Rectal smooth muscle tissue (tissue), 1 donor: Measurements from ENCODE around the gene POP7.

ENCODE experiments used
- H3K27ac ChIP-seq: one replicate; pipeline ENCODE4 v1.7.0; 2013; ENCODE audit warnings: low read depth, low read length, inconsistent platforms
- H3K27me3 ChIP-seq: one replicate; pipeline ENCODE4 v1.7.0; 2013; ENCODE audit warnings: low read length; ENCODE audit not compliant: control insufficient read depth, insufficient read depth
- H3K36me3 ChIP-seq: one replicate; pipeline ENCODE4 v1.7.0; 2013; ENCODE audit warnings: low read length; ENCODE audit not compliant: control insufficient read depth, insufficient read depth
- H3K4me1 ChIP-seq: one replicate; pipeline ENCODE4 v1.7.0; 2013; ENCODE audit warnings: low read length; ENCODE audit not compliant: control insufficient read depth, insufficient read depth
- H3K4me3 ChIP-seq: one replicate; pipeline ENCODE4 v1.7.0; 2013; ENCODE audit warnings: low read length
- H3K9ac ChIP-seq: one replicate; pipeline ENCODE4 v1.7.0; 2013; ENCODE audit warnings: low read length

Gene POP7

DNA sequence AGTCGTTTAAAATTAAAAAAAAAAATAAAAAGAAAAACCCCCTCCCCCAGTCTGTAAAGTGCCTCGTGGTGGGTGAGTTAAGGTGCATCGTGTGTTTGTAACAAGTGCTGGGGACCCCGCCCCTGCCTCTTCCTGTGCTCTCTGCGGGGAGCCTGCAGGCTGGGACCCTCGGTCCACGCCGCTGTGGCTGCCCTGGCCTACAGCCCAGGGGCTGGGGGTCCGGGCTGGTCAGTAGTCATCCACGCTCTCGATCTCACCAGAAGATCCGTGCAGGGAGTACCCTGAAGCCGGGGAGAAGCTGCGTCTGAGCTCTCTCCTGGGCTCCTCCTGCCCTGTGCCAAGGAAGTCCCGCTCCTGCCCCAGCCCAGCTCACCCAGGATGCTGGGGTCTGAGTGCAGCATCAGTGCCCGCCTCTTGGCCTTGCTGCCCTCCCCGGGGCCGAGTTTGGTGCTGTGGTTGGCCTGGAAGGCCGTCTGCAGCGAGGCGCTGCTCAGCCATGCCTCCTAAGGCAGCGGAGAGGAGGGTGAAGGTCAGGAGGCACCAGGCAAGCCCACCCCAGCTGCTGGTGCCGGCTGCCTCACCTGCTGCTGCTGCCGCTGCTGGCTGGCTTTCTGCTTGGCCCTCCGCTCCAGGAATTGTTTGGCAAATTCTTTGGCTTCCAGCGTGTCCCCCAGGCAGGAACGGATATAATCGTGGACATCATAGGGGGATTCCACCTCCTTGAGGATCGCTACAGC is 24.3 kb upstream of the POP7 start:
- Histone ChIP-seq H3K27me3 (no peaks in the 10 kb centered on the region), H3K9ac (no peak overlapping the region), H3K36me3 (peaks cover 65% of the 10 kb centered on the region), H3K27ac (no peak overlapping the region), H3K4me1 (no peaks in the 10 kb centered on the region), H3K4me3 (no peak overlapping the region)

DNA sequence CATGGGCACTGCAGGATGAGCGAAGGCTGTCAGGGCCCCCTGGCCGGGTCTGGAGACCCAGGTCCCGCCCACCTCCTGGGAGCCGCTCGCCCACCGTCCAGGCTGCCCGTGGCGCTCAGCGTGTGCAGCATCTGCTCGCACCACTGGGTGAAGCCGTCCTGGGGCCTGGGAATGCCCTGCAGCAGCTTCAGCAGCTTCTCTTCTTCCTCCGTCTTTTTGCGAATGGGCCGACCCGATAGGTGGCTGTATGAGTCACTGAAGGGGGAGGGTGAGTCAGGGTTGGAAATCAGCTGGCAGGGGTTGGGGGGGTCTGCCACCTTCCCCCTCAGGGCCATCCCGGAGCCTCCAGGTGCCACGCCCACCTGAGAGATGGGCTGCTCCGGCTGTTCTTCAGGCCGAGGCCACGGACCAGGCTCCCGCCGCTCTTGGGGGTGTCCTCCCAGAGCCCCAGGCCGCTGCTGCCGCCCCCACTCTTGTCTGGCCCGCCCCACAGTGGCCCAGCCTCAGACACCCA is 23.6 kb upstream of the POP7 start:
- H3K36me3 ChIP-seq, result peaks cover 64% of the 10 kb centered on the region
- H3K9ac ChIP-seq, result no peak overlapping the region
- H3K27ac ChIP-seq, result no peak overlapping the region
- no peaks in the 10 kb centered on the region for H3K4me1 ChIP-seq
- no peak overlapping the region for H3K4me3 ChIP-seq
- no peaks in the 10 kb centered on the region for H3K27me3 ChIP-seq

DNA sequence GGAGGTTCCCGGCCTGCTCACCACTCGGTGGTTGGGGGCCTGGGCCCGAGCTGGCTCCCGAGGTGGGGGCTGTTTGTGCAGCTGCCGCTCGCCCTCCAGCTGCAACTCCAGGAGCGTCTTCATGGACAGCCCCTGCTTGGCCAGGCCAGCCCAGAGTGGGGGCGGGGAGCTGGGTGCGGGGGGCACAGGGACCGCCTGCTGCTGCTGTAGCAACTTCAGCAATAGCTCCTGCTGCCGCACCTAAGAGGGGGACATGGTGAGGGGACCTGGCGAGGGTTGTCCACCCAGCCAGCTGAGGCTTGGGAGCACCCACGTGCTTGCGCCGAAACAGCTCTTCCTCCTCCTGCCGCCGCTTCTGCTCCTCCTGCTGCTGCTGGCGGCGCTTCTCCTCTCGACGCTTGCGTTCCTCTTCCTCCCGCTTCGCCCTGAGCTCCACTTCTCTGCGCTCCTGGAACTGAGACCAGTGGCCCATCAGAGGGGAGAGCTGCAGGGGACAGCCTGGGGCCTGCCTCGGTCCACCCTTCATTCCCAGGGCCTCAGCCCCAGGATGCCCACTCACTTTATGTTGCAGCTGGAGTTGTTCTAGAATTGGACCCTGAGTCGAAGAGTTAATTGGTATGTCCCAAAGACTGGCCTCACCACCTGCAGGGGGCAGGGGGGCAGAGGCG is 22.8 kb upstream of the POP7 start:
- Histone ChIP-seq H3K36me3 (peaks cover 61% of the 10 kb centered on the region), H3K9ac (no peak overlapping the region), H3K27ac (no peak overlapping the region), H3K4me1 (no peaks in the 10 kb centered on the region), H3K4me3 (no peak overlapping the region), H3K27me3 (no peaks in the 10 kb centered on the region)

DNA sequence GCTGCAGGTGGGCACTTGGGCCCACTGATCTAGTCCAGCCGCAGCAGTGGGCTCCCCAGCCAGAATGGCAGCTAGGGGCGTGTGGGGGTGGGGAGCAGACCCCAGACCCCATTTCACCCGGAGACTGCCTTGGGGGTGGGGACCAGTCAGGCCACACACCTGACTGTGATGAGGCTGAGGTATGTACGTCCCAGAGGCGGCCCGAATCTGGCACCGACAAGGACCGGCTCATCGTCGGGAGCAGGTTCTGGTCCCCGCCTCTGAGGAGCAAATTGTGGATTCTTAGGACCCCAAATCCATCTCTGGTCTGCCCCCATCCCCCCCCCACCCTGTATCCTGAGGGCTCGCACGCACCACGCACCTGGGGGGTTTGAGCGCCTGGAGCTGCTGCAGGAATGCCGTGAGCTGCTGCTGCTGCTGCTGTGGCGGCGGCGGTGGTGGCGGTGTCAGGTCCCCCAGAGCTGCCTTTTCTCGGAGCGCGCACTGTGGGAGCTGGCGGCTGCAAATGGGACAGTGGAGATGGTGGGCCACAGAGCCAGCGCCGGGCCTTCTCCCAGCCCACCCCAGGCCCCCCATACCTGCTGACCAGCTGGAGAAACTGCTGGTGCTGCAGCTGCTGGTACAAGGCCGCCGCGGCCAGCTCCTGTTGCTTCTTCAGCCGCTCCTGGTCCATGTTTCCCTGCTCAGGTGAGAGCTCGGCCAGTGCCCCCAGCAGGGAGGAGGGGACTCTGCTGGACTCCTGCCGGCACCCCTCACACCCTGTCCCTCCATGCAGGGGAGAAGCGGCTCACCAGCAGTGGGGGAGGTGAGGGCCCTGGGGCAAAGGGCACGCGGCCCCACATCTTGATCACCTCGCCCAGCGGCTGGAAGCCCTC is 22.0 kb upstream of the POP7 start:
- H3K4me3 ChIP-seq, result no peak overlapping the region
- no peak overlapping the region for H3K27ac ChIP-seq
- no peaks in the 10 kb centered on the region for H3K27me3 ChIP-seq
- no peak overlapping the region for H3K9ac ChIP-seq
- H3K4me1 ChIP-seq, result no peaks in the 10 kb centered on the region
- peaks cover 59% of the 10 kb centered on the region for H3K36me3 ChIP-seq

DNA sequence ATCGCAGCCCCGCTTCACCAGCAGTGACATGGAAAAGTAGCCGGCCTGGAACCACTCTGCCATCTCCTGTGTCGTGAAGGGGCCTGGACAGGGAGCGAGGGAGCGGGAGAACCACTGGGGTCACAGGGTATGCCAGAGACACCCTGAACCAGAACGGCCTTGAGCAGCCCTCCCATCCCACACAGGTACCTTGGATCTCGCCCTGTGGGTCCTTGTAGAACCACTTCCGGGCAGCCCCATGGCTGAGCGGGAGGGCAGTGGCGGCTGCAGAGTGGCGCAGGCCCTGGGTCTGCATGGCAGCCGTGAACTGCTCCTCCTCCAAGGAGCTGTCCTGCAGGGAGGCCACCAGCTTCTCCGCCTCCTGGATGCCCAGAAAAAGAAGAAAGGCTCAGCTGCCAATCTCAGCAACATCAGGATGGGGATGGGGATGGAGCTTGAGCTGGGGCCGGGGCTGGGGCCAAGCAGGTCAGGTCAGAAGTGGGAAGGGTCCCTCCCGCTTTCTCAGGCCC is 21.3 kb upstream of the POP7 start:
- no peak overlapping the region for H3K4me3 ChIP-seq
- H3K27me3 ChIP-seq, result no peaks in the 10 kb centered on the region
- no peak overlapping the region for H3K9ac ChIP-seq
- no peak overlapping the region for H3K27ac ChIP-seq
- H3K36me3 ChIP-seq, result peaks cover 54% of the 10 kb centered on the region
- no peaks in the 10 kb centered on the region for H3K4me1 ChIP-seq

DNA sequence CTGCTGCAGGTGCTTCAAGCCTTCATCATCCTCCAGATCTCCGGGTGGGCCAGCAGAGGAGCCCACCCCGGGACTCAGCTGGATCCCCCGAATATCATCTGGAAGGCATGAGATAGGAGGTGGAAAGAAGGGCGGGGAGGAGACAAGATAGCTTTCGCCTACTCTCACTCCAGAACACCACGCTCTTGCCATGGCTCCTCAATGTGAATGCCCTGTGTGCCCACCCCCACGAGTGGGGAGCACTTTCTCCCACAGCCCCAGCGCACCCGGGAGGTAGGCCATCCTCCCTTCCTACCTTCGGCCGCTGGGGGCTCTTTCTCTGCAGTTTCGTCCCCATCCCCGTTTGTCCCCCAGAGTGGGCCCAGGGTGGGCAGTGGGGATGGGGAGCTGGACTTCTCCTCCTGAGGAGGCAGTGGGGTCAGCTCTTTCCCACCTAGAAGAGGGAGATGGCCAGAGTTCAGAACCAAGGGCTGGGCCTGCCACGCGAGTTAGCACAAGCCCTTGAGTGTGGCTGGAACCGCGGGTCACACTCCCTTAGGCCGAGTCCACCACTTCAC is 20.8 kb upstream of the POP7 start:
- Histone ChIP-seq H3K4me1 (no peaks in the 10 kb centered on the region), H3K27ac (no peak overlapping the region)

DNA sequence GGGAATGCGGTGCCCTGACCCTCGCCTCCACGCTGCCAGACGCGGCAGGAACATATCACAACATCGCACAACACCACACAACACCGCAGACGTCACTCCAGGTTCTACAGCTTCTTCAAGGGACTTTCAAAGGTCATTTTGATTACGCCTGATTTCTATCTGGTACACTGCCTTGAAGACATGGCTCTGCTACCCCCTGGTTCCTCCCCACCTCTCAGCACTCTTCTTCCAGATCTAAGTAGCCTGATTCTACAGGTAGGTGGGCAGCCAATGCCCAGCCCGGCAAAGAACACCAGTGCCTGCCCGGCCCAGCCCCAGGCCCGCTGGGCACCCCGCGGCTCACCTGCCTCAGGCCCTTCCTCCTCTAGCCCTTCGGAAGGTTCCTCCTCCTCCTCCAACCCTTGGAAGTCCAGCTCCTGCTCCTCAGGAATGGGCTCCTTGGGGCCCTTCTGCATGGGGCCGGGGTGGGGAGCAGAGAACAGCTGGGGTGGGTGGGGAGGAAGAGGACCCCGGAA is 20.2 kb upstream of the POP7 start:
- Histone ChIP-seq H3K27ac (no peak overlapping the region), H3K27me3 (no peaks in the 10 kb centered on the region), H3K9ac (no peak overlapping the region), H3K36me3 (peaks cover 53% of the 10 kb centered on the region), H3K4me1 (no peaks in the 10 kb centered on the region), H3K4me3 (no peak overlapping the region)

More for the DNA sequence above, 20.8 kb upstream of the POP7 start:
- no peak overlapping the region for H3K9ac ChIP-seq
- H3K27me3 ChIP-seq, result no peaks in the 10 kb centered on the region
- H3K4me3 ChIP-seq, result no peak overlapping the region
- H3K36me3 ChIP-seq, result peaks cover 53% of the 10 kb centered on the region

DNA sequence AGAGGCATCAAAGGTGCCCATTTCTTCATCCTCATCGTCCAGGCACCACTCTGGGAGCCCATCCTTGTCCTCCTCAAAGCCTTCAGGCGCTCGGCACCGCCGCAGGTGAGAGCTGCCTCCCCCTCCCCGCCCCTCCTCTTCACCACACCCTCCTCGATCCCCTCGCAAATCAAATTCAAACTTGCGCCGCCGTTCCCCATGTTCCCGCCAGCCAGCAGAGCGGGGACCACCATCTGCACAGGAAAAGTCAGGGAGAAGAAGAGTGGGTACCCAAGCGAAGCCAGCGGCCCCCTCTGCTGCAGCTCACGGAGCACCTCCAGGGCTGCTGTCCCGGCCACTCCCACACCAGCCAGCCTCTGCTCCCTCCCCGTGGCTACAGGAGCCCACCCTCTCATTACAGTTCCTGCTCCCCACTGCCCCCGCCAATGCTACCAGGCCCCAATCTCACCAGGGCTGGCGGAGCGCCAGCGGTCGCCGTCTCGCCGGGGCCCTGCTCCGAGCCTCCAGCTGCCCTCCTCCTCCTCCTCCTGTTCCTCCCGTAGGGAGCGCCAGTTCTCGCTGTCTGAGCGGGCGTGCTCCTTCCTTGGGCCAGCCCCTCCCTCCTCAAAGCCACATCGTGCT is 19.6 kb upstream of the POP7 start:
- no peak overlapping the region for H3K4me3 ChIP-seq
- peaks cover 2% of the 10 kb centered on the region for H3K4me1 ChIP-seq
- no peaks in the 10 kb centered on the region for H3K27me3 ChIP-seq
- H3K9ac ChIP-seq, result no peak overlapping the region
- peaks cover 53% of the 10 kb centered on the region for H3K36me3 ChIP-seq
- H3K27ac ChIP-seq, result no peak overlapping the region

DNA sequence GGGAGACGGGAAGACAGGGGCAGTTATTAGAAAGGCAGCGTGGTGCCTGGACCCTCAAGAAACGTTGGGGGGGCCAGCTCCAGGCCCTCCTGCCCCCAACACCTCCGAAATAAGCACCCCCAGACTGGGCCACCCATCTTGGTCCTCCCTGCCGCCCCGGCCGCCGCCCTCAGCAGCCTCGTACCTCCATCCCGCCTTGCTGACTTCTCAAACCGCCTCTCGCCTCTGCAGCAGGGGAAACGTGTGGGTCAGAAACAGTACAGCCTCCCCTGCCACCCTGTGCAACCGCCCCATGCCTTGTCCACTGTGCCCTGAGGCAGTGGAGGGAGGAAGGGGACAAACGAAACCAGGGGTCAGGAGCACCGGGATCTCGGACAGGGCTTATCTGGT is 19.1 kb upstream of the POP7 start:
- H3K36me3 ChIP-seq, result peaks cover 49% of the 10 kb centered on the region
- peaks cover 7% of the 10 kb centered on the region for H3K4me1 ChIP-seq
- no peak overlapping the region for H3K4me3 ChIP-seq
- no peak overlapping the region for H3K27ac ChIP-seq
- no peak overlapping the region for H3K9ac ChIP-seq
- H3K27me3 ChIP-seq, result no peaks in the 10 kb centered on the region

DNA sequence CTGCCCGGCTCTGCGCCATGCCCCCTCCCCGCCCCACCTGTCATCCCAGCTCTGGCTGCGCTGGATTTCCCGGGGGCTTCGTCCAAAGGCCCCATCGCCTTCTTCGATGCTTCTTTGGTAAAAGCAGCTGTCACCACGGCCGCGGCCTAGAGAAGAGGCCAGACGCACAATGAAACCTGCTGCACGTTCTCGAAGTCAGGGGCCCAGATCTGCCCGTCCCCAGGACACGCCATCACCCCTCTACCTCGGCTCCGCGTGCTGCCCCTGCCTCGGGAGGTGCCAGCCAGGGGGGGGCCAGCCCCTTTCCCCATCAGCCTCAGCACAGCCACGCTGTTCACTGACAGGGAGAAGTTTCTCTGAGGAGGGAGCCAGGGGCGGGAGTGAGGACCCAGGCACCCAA is 18.7 kb upstream of the POP7 start:
- H3K36me3 ChIP-seq, result peaks cover 44% of the 10 kb centered on the region
- H3K27me3 ChIP-seq, result no peaks in the 10 kb centered on the region
- H3K9ac ChIP-seq, result no peak overlapping the region
- peaks cover 12% of the 10 kb centered on the region for H3K4me1 ChIP-seq
- no peak overlapping the region for H3K4me3 ChIP-seq
- H3K27ac ChIP-seq, result no peak overlapping the region

DNA sequence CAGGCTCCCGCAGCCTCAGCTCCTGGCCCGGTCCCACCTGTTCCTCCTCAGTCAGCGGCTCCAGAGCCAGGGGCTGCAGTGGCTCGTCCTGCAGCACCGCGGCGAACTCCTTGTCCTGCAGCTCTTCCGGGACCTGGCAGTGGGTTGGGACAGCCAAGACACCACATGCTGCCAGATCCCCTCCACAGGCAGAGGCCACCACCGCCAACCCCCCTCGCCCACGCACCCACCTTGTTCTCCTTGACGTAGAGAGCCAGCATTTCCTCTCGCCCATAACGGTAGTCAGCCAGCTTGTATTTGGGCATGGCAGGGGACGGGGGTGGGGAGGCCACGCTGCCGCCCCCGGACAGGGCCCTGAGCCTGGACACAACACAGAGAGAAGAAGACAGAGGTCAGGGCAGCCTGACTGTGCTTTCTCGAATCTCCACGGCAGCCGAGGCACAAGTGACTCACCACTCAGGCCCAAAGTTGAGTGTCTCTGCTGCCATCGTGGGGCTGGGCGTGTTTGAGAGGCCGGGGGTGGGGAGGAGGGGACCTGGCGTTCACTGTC is 18.1 kb upstream of the POP7 start:
- H3K4me1 ChIP-seq, result peaks cover 16% of the 10 kb centered on the region
- no peak overlapping the region for H3K27ac ChIP-seq
- no peak overlapping the region for H3K9ac ChIP-seq
- H3K4me3 ChIP-seq, result no peak overlapping the region
- H3K36me3 ChIP-seq, result peaks cover 44% of the 10 kb centered on the region
- no peaks in the 10 kb centered on the region for H3K27me3 ChIP-seq
